ENCODE data around the gene DNAH14.
"Not testable (repeated sequence)": the region's sequence is repeated elsewhere in the genome, so short reads cannot be mapped to it uniquely, and the experiment has no call there.

Gene DNAH14

GRCh38 chr1:224922404-224923164 lies 6.9 kb upstream of the DNAH14 start:
- DNase-seq: no peak

- no peak for DNase-seq
Measured at GRCh38 chr1:224923726-224924125, 5.7 kb upstream of the DNAH14 start.

GRCh38 chr1:224927631-224928030 lies 1.8 kb upstream of the DNAH14 start:
- DNase-seq: not testable (repeated sequence)

- no peak for DNase-seq
Measured at GRCh38 chr1:224928906-224929305, 569 bp upstream of the DNAH14 start.

GRCh38 chr1:224931605-224932004 lies 2.1 kb downstream of the DNAH14 start:
- DNase-seq: no peak

GRCh38 chr1:224932607-224933249 lies 3.3 kb downstream of the DNAH14 start:
- no peak for DNase-seq

GRCh38 chr1:224933584-224933983 lies 4.1 kb downstream of the DNAH14 start:
- no peak for DNase-seq

- no peak for DNase-seq
Measured at GRCh38 chr1:224938652-224939051, 9.2 kb downstream of the DNAH14 start.

- DNase-seq: no peak
Measured at GRCh38 chr1:224939844-224940425, 10.5 kb downstream of the DNAH14 start.

GRCh38 chr1:224940735-224941134 lies 11.3 kb downstream of the DNAH14 start:
- DNase-seq: not testable (repeated sequence)

- DNase-seq: not testable (repeated sequence)
Measured at GRCh38 chr1:224945651-224946348, 16.3 kb downstream of the DNAH14 start.

GRCh38 chr1:224946349-224946691 lies 16.8 kb downstream of the DNAH14 start:
- not testable (repeated sequence) for DNase-seq

- no peak for DNase-seq
Measured at GRCh38 chr1:224957696-224958095, 28.2 kb downstream of the DNAH14 start.

- no peak for DNase-seq
Measured at GRCh38 chr1:224958490-224958889, 29.0 kb downstream of the DNAH14 start.

- no peak for DNase-seq
Measured at GRCh38 chr1:224959115-224959514, 29.6 kb downstream of the DNAH14 start.

- no peak for DNase-seq
Measured at GRCh38 chr1:224959656-224960055, 30.2 kb downstream of the DNAH14 start.

GRCh38 chr1:224980181-224980580 lies 50.7 kb downstream of the DNAH14 start:
- DNase-seq: no peak

GRCh38 chr1:224981922-224982354 lies 52.5 kb downstream of the DNAH14 start:
- DNase-seq: not testable (repeated sequence)

- DNase-seq: no peak
Measured at GRCh38 chr1:224988042-224988441, 58.6 kb downstream of the DNAH14 start.

GRCh38 chr1:224989615-224990014 lies 60.1 kb downstream of the DNAH14 start:
- DNase-seq: no peak

GRCh38 chr1:224991550-224991949 lies 62.1 kb downstream of the DNAH14 start:
- not testable (repeated sequence) for DNase-seq

- DNase-seq: no peak
Measured at GRCh38 chr1:224995602-224996001, 66.1 kb downstream of the DNAH14 start.

- DNase-seq: no peak
Measured at GRCh38 chr1:224996266-224996665, 66.8 kb downstream of the DNAH14 start.

Data from effector CD4-positive, alpha-beta T cell (primary cell).